ENCODE data around the gene TSFM.

Gene TSFM

GRCh38 chr12:57822392-57823130, 40.0 kb downstream of the TSFM start:
- no peak for TF ChIP-seq CTCF (IDR thresholded peaks at IDR 0.05; ENCODE audit: insufficient read depth, low read depth, low read length, missing control alignments)
- H3K4me3 ChIP-seq (ENCODE audit: low read depth, low read length): no peak overlapping the region

GRCh38 chr12:57823131-57823907, 40.7 kb downstream of the TSFM start:
- TF ChIP-seq CTCF (IDR thresholded peaks at IDR 0.05; ENCODE audit: insufficient read depth, low read depth, low read length, missing control alignments): no peak
- no peak for DNase-seq (ENCODE audit: low read depth)
- no peak overlapping the region for H3K4me3 ChIP-seq (ENCODE audit: low read depth, low read length)

More at GRCh38 chr12:57822392-57823130, 40.0 kb downstream of the TSFM start:
- no peak for DNase-seq (ENCODE audit: low read depth)

GRCh38 chr12:57823908-57824640, 41.5 kb downstream of the TSFM start:
- no peak for TF ChIP-seq CTCF (IDR thresholded peaks at IDR 0.05; ENCODE audit: insufficient read depth, low read depth, low read length, missing control alignments)
- DNase-seq (ENCODE audit: low read depth): no peak
- no peak overlapping the region for H3K4me3 ChIP-seq (ENCODE audit: low read depth, low read length)

- DNase-seq (ENCODE audit: low read depth): no peak
- no peak for TF ChIP-seq CTCF (IDR thresholded peaks at IDR 0.05; ENCODE audit: insufficient read depth, low read depth, low read length, missing control alignments)
- H3K4me3 ChIP-seq (ENCODE audit: low read depth, low read length): no peak overlapping the region
These were observed 42.9 kb downstream of the TSFM start for GRCh38 chr12:57825451-57825850.

GRCh38 chr12:57826400-57826799, 43.8 kb downstream of the TSFM start:
- H3K4me3 ChIP-seq (ENCODE audit: low read depth, low read length): no peak overlapping the region
- TF ChIP-seq CTCF (IDR thresholded peaks at IDR 0.05; ENCODE audit: insufficient read depth, low read depth, low read length, missing control alignments): no peak
- no peak for DNase-seq (ENCODE audit: low read depth)

- no peak overlapping the region for H3K4me3 ChIP-seq (ENCODE audit: low read depth, low read length)
- TF ChIP-seq CTCF (IDR thresholded peaks at IDR 0.05; ENCODE audit: insufficient read depth, low read depth, low read length, missing control alignments): no peak
- no peak for DNase-seq (ENCODE audit: low read depth)
These were observed 44.4 kb downstream of the TSFM start for GRCh38 chr12:57826966-57827365.
